Fibroblast of skin of scalp (primary cell): ENCODE measurements around the gene C2orf80.
"Not testable (repeated sequence)": the region's sequence is repeated elsewhere in the genome, so short reads cannot be mapped to it uniquely, and the experiment has no call there.

Source experiments
- DNase-seq: peaks from one replicate; pipeline ENCODE4 v3.0.0-alpha.2; 2013

C2orf80 gene

GRCh38 chr2:208175840-208176153 lies 14.0 kb downstream of the C2orf80 start:
- no peak for DNase-seq

- DNase-seq = peak; percentile 77
Observed at GRCh38 chr2:208175069-208175839, 14.6 kb downstream of the C2orf80 start.

- DNase-seq = no peak
Observed at GRCh38 chr2:208174144-208174543, 15.7 kb downstream of the C2orf80 start.

- DNase-seq = no peak
Observed at GRCh38 chr2:208172125-208172524, 17.7 kb downstream of the C2orf80 start.

- DNase-seq = no peak
Observed at GRCh38 chr2:208164951-208165755, 24.7 kb downstream of the C2orf80 start.

- DNase-seq = no peak
Observed at GRCh38 chr2:208163489-208163888, 26.3 kb downstream of the C2orf80 start, which contains the start of gene CRYGA. Gene CRYGA, minus strand, starts transcription at chr2:208163589. Its CDS starts 33 bp downstream, at chr2:208163556.

GRCh38 chr2:208156439-208156838 lies 33.4 kb downstream of the C2orf80 start:
- no peak for DNase-seq

- DNase-seq = no peak
Observed at GRCh38 chr2:208153156-208153555, 36.7 kb downstream of the C2orf80 start.

GRCh38 chr2:208150956-208151355 lies 38.9 kb downstream of the C2orf80 start:
- DNase-seq = no peak

- no peak for DNase-seq
Observed at GRCh38 chr2:208150094-208150493, 39.7 kb downstream of the C2orf80 start.

GRCh38 chr2:208148803-208149202 lies 41.0 kb downstream of the C2orf80 start:
- no peak for DNase-seq

GRCh38 chr2:208147759-208148158 lies 42.1 kb downstream of the C2orf80 start:
- no peak for DNase-seq

GRCh38 chr2:208147008-208147407 lies 42.8 kb downstream of the C2orf80 start:
- no peak for DNase-seq

- DNase-seq = no peak
Observed at GRCh38 chr2:208146006-208146405, 43.8 kb downstream of the C2orf80 start, which contains the start of gene CRYGB. Gene CRYGB, minus strand, starts transcription at chr2:208146158. Its CDS starts 38 bp downstream, at chr2:208146120.

- no peak for DNase-seq
Observed at GRCh38 chr2:208142925-208143799, 46.7 kb downstream of the C2orf80 start.

GRCh38 chr2:208142240-208142924 lies 47.4 kb downstream of the C2orf80 start:
- peak; percentile 10 for DNase-seq

- DNase-seq = no peak
Observed at GRCh38 chr2:208139447-208139846, 50.4 kb downstream of the C2orf80 start.

GRCh38 chr2:208138334-208138733 lies 51.5 kb downstream of the C2orf80 start:
- DNase-seq = not testable (repeated sequence)

GRCh38 chr2:208136716-208137094 lies 53.1 kb downstream of the C2orf80 start:
- DNase-seq = no peak

- DNase-seq = no peak
Observed at GRCh38 chr2:208135794-208136715, 53.8 kb downstream of the C2orf80 start.
